GM19240 (cell line): Measurements from ENCODE around the gene IFNA2.
"Not testable (repeated sequence)": the region's sequence is repeated elsewhere in the genome, so short reads cannot be mapped to it uniquely, and the experiment has no call there.

ENCODE experiments used
- DNase-seq: peaks from one replicate; pipeline ENCODE4 v3.0.0; 2011; ENCODE audit warnings: low spot score; ENCODE audit not compliant: insufficient read length

Gene IFNA2

GRCh38 chr9:21385131-21385670 is at the start of gene IFNA2:
TSS of gene IFNA2 (minus strand) at chr9:21385398. CDS start at chr9:21385329, 69 bp downstream.
- DNase-seq: no peak

- DNase-seq: not testable (repeated sequence)
These were observed 49.8 kb upstream of the IFNA2 start for GRCh38 chr9:21435015-21435383.

- no peak for DNase-seq
These were observed 49.2 kb upstream of the IFNA2 start for GRCh38 chr9:21434202-21435014.

- DNase-seq: no peak
These were observed 47.7 kb upstream of the IFNA2 start for GRCh38 chr9:21432672-21433425.

GRCh38 chr9:21429191-21429590 is 44.0 kb upstream of the IFNA2 start:
- no peak for DNase-seq

GRCh38 chr9:21428235-21428634 is 43.0 kb upstream of the IFNA2 start:
- no peak for DNase-seq

GRCh38 chr9:21415493-21416267 is 30.5 kb upstream of the IFNA2 start:
- DNase-seq: no peak

GRCh38 chr9:21414220-21414940 is 29.2 kb upstream of the IFNA2 start:
- no peak for DNase-seq

- no peak for DNase-seq
These were observed 28.4 kb upstream of the IFNA2 start for GRCh38 chr9:21413624-21414023.

- no peak for DNase-seq
These were observed 28.0 kb upstream of the IFNA2 start for GRCh38 chr9:21413151-21413550.

GRCh38 chr9:21412107-21412506 is 26.9 kb upstream of the IFNA2 start:
- no peak for DNase-seq

- no peak for DNase-seq
These were observed 23.6 kb upstream of the IFNA2 start, which contains the start of gene IFNA8 for GRCh38 chr9:21408817-21409216. TSS of gene IFNA8 (plus strand) at chr9:21409117. CDS start at chr9:21409177, 60 bp downstream.

GRCh38 chr9:21404146-21404545 is 18.9 kb upstream of the IFNA2 start:
- DNase-seq: no peak

- no peak for DNase-seq
These were observed 17.4 kb upstream of the IFNA2 start for GRCh38 chr9:21402386-21403251.

GRCh38 chr9:21399956-21400355 is 14.8 kb upstream of the IFNA2 start:
- no peak for DNase-seq

- DNase-seq: no peak
These were observed 13.8 kb upstream of the IFNA2 start for GRCh38 chr9:21398955-21399489.

GRCh38 chr9:21395778-21396717 is 10.8 kb upstream of the IFNA2 start:
- no peak for DNase-seq

- DNase-seq: no peak
These were observed 7.1 kb upstream of the IFNA2 start for GRCh38 chr9:21392270-21392669.

GRCh38 chr9:21383627-21384026 is 1.6 kb downstream of the IFNA2 start:
- no peak for DNase-seq
